ENCODE data around the gene CMTR1.

- TF ChIP-seq CTCF (IDR thresholded peaks at IDR 0.05) (no peak), POLR2A (IDR thresholded peaks at IDR 0.05) (no peak)
Observed at GRCh38 chr6:37407948-37408347, 25.1 kb upstream of the CMTR1 start.

All from body of pancreas (tissue), 4 donors.